CMK (cell line): ENCODE measurements around the gene SMIM45.

Source experiments
- DNase-seq: peaks from one replicate; pipeline ENCODE4 v3.0.0-alpha.2; 2010; ENCODE audit warnings: low read depth

The SMIM45 gene

DNA sequence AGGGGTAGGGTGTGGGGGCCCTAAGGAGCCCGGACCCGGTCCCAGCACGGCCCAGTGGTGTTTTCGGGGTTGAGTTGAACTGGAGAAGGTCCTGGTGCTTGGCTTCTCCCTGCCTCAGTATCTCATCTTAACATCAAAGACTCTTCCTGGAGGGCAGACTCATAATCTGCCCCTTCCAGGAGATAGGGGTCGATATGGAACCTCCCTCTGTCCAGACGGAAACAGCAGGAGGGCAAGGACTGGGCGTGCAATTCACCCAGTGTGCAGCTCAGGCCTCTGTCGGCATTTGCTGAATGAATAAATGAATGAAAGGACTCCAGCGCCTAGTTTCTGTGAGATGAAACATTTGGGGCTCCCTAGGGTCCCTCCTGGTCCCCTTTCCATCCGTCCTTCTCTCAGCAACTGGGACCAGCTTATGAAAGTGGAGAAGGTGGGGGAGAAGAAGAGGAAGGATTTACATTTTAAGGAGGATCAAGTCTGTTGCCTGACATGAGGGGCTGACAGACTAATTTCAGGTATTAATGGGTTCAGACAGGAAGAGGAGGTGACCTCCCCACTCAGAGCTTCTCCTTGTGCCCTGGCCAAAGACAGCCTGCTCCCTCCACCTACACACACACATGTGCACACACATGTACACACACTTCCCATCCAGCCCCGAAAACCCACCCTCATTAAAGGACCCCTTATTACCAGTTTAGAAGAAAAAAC lies 36.0 kb upstream of the SMIM45 start:
- no peak for DNase-seq

DNA sequence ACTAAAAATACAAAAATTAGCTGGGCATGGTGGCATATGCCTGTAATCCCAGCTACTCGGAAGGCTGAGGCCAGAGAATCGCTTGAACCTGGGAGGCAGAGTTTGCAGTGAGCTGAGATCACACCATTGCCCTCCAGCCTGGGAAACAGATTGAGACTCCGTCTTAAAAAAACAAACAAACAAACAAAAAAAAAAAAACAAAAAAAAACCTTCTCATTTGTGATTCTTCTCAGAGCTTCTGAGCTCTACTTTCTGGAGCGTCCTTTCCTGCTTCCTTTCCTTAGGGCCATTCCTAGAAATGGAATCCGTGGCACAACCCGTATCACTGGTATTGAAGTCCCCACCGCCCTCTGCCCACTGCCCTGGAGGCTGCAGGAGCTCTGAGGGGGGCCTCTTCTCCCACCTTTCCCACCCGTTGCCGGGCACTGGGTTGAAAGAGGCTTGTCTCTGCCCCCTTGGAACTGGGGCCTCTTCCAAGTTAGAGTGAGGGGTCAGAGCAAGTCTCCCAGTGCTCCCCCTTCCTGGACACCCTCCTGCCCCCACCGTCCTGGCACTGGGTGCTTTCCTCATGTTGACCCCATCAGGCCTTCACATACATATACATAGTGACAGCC lies 35.1 kb upstream of the SMIM45 start:
- DNase-seq: no peak

DNA sequence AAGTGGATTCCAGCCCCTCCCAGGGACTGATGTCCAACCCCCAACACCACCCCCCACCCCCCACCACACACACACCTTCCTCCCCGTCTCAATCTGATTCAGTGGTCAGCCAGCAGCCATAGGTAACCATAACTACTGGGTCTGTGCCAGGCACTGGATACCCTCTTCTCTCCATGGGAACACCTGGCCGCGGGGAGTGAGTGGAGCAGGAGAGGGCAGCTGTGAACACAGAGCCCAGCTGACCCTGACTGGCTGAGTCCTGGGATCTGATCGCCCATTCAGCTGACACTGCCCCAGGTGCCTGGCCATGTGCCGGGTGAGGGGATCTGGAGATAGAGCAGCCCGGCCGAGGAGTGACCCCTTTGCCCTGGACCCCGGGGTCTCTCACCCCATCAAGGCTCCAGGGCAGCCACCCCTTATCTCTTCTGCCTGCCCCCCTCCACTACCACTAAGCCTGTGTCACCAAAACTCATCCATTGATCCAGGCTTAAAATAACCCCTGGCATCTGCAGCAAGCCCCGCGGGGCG lies 34.5 kb upstream of the SMIM45 start:
- DNase-seq: no peak

DNA sequence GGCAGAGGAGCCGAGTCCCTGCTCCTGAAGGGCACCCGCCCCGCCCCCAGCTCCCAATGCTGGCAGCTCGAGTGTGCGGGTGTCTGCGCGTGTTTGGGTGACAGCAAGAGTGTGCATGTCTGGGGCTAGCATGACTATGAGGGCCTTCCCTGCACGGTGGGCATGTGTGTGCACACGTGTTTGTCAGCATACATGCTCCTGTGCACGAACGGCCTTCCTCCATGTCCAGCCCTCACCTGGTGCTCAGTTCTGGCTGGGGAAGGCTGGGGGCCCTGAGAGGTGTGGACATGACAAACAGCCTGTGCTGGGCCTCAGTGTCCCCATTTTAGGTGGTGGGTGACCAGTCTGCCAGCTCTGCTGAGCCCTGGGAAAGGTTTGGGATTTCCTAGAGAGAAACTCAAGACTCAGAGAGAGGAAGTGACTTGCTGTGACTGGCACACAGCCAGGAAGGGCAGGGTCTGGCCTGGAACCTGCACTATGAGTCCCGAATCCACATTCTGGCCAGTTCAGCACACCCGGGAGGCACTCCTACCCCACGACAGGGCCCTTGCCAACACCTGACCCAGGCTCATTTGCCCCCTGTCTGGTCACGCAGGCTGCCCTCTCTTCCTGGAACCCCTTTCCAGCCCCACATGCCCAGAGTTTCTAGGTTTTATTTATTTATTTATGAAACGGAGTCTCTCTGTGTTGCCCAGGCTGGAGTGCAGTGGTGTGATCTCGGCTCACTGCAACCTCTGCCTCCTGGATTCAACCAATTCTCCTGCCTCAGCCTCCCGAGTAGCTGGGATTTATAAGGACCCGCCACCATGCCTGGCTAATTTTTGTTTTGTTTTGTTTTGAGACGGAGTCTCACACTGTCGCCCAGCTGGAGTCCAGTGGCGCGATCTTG lies 33.8 kb upstream of the SMIM45 start:
- DNase-seq: no peak

DNA sequence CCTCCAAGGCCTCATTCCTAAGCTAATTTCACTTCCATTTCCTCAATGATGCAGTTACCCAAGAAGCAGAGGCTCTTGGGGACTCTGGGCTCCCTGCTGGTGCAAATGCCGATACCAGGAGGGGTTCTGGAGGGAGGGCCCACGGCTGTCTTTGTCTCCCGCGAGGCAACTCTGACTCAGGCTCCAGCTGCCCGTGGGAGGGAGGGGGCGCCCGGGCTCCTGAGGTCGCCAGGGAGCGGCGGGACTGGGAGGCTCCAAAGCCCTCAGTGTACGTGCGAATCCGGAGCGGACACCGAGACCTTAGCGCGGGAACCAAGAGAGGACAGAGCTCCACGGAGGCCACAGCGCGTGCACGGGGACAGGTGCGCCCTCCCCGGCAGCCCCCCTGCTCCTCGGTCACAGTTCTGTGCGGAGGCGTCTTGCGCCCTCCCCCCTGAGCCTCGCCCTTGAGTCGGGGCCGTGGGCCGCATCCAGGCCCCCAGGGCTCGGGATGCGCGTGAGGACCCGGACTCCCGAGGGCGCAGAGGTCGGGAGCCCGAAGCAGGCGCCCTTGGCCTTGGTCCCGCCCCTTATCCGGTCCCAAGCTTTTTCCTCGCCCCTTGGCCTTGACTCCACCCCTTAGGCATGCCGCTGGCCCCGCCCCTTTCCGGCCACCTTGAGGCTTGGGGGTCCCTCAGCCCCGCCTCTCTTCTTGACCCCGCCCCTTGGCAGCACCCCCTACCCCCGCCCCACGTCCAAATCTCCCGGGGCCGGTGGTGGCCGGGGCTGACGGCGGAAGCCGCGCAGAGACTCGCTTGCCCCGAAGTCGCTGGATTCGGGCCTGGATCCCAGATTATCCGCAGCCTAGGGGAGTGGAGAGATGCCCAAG lies 32.4 kb upstream of the SMIM45 start:
- DNase-seq: no peak

DNA sequence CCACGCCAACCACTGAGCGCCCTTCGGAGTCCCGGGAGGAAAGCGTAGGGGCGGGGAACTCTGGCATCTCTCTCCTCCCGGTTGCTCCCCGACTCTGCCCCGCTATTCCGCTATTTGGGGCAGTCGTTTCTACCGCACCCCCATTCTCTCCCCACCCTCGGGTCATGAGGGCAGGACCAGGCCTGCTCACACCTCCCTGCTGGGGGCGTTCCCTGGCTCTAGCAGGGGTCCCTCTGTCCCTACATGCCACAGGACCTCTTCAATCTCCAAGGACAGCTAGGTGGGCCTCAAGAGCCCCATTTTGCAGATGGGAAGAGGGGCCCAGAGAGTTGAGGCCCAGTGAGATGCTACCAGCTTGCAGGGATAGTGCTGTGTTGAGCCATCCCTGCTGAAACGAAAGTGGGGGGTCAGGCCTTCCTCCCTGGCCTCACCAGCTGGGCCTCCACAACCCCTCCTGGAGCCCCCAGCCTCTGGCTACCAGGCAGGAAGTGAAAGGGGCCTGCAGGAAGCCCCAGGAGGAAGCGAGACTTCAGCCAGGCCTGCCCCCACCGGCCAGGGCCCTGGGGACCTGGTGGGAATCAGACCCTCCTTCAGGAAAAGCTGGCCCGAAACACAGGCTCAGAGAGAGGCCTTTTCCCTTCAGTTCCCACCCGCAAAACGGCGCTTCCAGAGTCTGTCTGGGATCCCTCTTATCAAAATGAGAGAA lies 31.5 kb upstream of the SMIM45 start:
- DNase-seq: no peak

DNA sequence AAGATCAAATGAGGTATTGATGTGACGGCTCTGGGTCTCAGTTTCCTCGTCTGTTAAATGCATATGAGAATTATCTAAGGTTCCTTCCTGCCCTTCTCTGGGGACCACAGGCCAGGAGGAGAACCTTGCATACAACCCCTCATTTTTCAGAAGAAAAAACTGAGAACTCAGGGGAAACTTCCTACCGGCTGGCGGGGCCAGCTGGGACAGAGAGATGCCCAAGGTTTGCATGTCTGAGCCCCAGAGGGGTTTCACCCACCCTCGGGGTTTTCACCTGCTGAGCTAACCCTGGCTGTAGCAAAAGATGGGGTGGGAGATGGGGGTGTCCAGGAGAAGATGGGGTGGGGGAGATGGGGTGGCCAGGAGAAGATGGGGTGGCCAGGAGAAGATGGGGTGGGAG lies 29.6 kb upstream of the SMIM45 start:
- no peak for DNase-seq

DNA sequence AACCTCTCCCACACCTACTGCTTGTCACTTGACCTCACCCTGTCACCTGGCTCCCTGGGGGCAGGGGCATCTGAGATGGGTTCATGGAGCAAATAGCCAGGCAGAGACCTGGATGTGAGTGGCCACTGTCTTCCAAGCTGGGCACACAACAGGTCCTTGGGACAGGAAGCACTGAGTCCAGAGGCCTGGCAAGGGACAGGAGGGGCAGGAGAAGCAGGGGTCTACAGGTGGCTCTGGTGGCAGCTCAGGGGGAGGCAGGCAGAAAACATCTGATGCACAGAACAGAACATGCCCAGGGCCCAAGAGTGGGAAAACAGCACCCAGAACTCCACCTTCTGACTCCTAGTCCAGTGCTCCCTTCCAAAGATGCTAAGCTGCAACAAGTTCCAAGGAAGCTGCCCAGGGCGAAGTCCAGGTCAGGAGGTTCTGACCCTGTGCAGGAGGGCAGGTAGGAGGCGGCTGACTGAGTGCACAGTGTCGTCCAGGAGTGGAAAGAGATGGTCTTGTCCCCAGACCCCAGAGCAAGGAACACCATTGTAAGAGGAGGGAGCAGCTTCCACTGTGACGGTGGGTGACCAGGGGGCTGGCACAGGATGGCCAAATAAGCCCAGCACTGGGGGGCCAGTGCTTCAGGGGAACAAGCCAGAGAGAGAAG lies 28.9 kb upstream of the SMIM45 start:
- no peak for DNase-seq

DNA sequence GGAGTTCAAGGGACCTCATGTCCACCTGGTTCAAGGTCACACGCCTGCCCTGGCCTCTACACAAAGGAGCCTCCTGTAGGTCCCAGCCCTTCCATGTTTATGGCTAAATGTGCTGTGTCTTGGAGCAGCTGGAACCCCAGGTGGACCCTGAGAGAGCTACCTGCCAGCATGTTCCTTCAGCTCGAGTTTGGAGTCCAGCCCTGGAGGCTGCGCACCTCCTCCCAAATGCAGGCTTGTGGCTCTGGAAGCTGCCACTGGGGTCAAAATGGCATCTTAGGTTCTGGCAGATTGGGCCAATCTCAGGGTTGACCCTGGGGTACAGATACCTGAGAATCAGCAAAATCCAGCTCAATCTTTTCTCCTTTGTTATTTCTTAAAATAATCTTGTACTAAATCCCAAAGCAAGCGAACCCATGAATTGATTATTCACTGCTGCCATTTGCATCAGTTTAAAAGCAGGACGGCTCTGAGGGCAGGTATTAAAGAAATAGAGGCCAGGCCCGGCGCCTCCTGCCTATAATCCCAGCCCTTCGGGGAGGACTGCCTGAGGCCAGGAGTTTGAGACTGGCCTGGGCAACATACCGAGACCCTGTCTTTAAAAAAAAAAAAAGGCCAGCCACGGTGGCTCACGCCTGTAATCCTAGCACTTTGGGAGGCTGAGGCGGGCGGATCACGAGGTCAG lies 28.2 kb upstream of the SMIM45 start:
- DNase-seq: no peak

DNA sequence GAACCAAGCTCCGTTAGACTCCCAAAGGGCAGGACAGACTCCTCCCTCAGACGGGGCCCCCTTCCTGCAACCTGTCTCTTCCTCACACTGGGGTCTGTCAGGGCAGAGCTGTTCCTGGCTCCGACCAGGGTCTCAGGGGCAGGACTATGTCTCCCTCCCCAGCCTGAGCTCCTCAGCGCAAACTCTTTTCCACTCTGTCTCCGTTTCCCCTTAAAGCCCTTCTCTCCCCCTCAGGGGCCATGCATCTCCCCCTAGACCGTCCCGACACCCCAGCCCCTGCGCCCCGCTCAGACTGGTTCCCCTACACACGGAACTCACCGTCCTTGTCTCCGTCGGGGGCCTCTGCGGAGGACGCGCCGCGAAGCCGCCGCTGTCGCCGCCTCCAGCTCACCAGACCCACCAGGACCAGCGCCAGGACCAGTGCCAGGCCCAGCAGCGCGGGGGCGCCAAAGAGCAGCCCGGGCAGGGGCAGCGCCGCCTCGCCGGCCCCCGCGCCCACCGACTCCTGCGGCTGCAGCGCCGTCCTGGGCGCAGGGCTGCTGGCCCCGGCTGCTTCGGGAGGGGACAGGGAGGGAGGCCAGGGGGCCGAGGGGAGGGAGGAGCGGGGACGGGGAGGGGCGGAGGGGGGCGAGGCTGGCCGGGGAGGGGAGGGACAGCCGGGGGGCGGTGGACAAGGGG lies 26.0 kb upstream of the SMIM45 start:
- peak; percentile 58 for DNase-seq

DNA sequence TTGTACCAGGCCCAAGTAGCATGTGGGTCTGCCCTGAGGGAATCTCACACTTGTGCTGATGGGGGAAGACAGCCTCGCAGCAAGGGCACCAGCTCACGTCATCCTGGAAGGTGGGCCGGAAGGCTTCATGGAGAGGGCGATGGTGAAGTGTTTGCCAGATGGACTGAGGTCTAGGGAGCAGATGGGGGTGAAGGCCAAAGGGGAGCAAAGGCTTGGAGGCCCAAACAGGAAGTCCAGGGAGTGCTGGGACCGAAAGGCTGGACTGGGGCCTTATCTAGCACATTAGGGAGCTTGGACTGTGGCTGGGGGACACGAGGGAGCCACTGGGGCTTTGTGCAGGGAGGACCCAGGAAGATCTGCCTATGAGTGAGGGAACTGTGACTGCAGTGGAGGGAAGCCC lies 24.1 kb upstream of the SMIM45 start:
- no peak for DNase-seq

DNA sequence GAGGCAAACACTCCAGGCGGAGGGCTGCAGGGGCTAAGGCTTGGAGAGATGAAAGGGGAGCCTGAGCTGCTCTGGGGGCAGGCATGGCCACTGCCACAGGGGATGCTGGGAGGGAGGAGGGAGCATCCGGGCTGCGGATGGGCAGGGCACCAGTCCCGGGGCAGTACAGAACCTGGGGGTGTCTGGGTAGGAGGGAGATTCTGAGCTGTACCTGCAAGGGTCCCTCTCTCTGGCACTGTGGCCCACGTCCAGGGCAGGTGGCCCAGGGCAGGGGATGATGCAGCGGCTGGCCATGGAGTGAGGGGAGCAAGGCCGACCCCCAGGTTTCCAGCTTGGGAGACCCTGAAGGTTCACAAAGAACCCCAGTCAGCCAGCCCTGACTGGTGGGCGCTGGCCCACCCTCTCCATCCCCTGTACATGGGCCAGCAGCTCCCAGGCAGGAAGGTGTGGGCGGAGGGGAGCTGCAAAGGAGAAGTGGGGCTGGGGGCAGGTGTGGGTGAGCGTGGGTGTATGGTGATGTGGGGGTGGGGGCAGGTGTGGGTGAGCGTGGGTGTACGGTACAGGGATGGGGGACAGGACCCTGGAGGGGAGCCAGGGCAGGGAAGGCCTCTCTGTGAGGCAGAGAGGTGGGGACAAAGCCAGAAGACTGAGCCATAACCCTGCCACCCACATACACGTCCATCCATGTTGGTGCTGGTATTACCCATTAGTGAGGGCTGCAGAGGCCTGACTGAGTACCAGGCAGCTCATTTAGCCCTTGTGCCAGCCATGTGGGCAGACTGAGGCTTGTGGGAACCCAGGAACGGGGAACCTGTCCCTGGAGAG lies 23.1 kb upstream of the SMIM45 start:
- no peak for DNase-seq

DNA sequence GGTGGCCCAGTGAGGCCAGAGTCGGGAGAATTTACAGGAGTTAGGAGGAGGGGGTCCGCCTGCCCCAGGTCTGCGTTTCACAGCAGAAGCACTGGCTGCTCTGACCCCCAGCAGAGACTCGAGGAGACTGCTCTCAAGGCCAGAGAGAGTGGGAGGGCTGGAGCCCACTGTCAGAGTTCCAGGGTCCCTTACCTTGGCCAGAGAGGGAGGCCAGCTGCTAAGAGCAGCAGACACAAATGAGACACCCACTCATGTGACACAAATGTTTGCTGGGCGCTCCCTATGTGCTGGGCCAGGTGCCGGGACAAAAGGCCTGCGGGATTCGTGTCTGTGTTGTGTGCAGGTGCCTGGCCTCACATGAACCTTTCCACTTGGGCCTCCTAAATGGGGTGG lies 22.5 kb upstream of the SMIM45 start:
- no peak for DNase-seq

DNA sequence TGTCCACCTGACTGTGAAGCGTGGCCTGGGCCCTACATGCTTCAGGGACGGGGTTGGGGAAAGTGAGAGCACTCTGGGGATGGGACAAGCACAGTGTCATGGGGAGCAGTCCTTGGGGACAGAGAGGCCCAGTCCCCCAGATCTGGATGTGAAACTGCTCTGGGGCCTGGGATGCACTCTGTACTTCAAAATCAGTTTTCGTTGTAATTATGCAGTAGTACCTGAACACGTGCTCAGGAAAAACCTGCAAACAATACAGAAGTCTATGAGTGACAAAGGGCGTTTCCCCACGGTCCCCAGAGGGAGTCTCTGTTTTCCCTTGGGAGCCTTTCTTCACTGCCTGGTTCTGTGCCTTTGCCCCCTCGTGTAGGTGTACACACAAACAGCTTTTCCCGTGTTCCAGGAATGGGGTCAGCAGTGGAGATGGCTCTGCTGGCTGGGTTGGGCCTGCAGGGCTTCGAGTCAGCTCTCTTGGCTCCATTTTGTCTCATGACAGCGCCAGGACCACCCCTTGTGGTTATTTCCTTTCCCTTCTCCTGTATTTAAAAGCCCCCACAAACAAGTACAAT lies 20.2 kb upstream of the SMIM45 start:
- DNase-seq: no peak

DNA sequence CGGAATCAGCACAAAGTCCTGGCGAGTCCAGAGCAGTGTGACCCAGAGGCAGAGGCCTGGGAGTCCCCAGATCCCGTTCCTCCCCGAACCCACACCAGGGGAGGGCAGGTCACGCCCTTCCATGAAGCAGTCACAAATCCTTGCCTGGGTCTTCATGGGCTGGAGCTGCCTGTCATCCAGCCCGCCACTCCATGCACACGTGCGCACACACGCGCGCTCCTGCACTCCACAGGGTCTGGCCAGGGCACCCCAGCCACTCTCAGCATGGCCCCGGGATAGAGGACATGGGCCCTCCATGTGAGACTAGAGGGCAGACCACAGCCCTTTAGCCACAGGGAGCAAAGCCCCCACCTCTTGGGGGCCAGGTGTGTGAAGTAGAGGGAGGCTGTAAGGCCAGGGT lies 19.6 kb upstream of the SMIM45 start:
- no peak for DNase-seq

DNA sequence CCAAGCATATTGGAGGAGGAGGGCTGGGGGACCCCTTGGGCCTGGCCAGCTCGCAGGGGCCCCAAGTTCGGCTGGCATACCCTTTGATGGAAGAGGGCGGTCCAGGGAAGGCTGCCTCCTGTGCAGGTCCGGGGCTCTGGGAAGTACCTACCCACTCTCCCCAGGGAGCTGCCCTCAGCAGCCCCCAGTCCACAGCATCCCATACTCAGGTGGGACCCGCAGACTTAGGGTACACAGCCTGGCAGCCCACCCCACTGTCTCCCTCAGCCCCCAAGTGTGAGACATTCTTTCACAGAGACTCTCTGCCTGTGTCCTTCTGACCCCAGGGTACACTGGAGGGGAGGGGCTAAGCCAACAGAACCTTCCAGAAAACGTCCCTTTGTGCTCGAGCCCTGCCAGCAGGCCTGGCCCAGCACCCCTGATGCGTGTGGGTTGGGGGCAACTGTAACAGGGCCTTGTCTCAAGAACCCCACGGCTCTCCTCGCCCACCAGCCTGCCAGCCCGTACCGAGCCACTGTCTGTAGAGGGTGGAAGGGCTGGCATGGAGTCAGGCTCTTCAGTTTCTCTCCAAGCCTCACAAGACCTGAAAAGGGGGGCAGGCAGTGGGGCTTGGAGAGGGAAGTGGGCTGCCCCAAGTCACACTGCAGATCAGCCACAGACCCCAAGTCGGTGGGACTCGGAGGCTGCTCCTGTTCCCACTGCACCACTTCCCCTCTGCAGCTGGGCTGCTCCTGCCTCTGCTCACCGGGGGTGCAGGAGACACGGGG lies 18.4 kb upstream of the SMIM45 start:
- DNase-seq: no peak

DNA sequence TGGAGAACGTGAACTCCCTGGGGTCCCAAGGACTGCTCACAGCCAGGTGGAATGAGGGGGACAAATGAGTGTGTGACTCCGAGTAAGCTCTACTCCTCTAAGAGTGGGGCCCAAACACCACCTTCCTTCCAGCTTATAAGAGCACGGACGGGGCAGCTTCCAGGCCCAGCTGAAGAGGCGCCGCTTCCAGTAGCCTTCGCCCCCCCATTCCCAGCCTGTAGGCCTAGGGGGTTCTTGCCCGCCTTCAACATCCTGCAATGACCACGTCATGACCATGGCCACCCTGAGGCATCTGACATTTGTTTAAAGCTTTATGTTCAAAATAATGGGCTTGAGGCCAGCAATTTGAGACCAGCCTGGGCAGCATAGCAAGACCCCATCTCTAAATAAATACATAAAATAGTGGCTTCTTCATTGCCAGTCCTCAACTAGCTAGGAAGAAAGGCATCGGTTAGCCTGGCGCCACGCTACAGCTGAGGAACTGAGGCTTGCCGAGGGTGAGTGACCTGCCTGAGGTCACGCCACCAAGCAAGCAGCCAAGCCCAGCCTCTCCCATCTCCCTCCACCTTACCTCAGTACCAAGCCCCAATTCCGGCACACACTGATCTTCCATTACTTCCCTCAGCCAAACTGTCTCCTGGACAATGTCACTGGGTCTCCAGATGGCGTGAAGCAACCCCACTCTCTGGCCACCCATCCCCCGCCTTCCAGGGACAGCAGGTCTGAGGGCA lies 17.5 kb upstream of the SMIM45 start:
- no peak for DNase-seq
